HG02884 (cell line): ENCODE results near the gene DUS4L.
A peak's percentile ranks its signal among the peaks of the same experiment; 100 is the strongest.

Experiments used
- ATAC-seq: cut with Tn5 transposase; IDR thresholded peaks from one replicate; pipeline ENCODE4 v1.9.1; 2021; ENCODE audit warnings: mild to moderate bottlenecking, moderate library complexity; ENCODE audit not compliant: unreplicated experiment

Gene DUS4L

GRCh38 chr7:107579885-107580715, 16.3 kb downstream of the DUS4L start, which contains the start of gene BCAP29:
Gene BCAP29, plus strand, starts transcription at chr7:107580246. Its CDS starts 527 bp downstream, at chr7:107580773.
- peak; percentile 88 for ATAC-seq

- no peak for ATAC-seq
Observed at GRCh38 chr7:107580716-107581383, 17.1 kb downstream of the DUS4L start.

- no peak for ATAC-seq
Observed at GRCh38 chr7:107581387-107582013, 17.7 kb downstream of the DUS4L start.

GRCh38 chr7:107582875-107583274, 19.1 kb downstream of the DUS4L start:
- no peak for ATAC-seq

- ATAC-seq, result no peak
Observed at GRCh38 chr7:107584716-107585115, 20.9 kb downstream of the DUS4L start.

- ATAC-seq, result no peak
Observed at GRCh38 chr7:107588529-107589130, 24.9 kb downstream of the DUS4L start.

GRCh38 chr7:107591421-107591820, 27.6 kb downstream of the DUS4L start:
- no peak for ATAC-seq

GRCh38 chr7:107592361-107593024, 28.7 kb downstream of the DUS4L start:
- no peak for ATAC-seq

GRCh38 chr7:107593025-107593410, 29.2 kb downstream of the DUS4L start:
- ATAC-seq, result no peak

- ATAC-seq, result no peak
Observed at GRCh38 chr7:107594961-107595737, 31.4 kb downstream of the DUS4L start.

- no peak for ATAC-seq
Observed at GRCh38 chr7:107596881-107597581, 33.3 kb downstream of the DUS4L start.

- no peak for ATAC-seq
Observed at GRCh38 chr7:107597582-107597916, 33.8 kb downstream of the DUS4L start.

GRCh38 chr7:107597953-107598352, 34.2 kb downstream of the DUS4L start:
- ATAC-seq, result no peak

- ATAC-seq, result no peak
Observed at GRCh38 chr7:107599262-107599661, 35.5 kb downstream of the DUS4L start.

GRCh38 chr7:107600816-107601215, 37.0 kb downstream of the DUS4L start:
- no peak for ATAC-seq

- no peak for ATAC-seq
Observed at GRCh38 chr7:107605218-107605815, 41.5 kb downstream of the DUS4L start.

- ATAC-seq, result no peak
Observed at GRCh38 chr7:107606303-107606702, 42.5 kb downstream of the DUS4L start.

- no peak for ATAC-seq
Observed at GRCh38 chr7:107609811-107610261, 46.1 kb downstream of the DUS4L start.

- ATAC-seq, result no peak
Observed at GRCh38 chr7:107610323-107610722, 46.6 kb downstream of the DUS4L start.
